ENCODE data around the gene RCL1. TPM values are rescaled to one million over a fixed set of nuclear protein-coding genes. Genes with fewer than 3 reads are reported as not detected.
"Not testable (repeated sequence)": the region's sequence is repeated elsewhere in the genome, so short reads cannot be mapped to it uniquely, and the experiment has no call there.

RCL1 gene
- total RNA-seq, 1 donor from 2014 or later, result 25.0 TPM

DNA sequence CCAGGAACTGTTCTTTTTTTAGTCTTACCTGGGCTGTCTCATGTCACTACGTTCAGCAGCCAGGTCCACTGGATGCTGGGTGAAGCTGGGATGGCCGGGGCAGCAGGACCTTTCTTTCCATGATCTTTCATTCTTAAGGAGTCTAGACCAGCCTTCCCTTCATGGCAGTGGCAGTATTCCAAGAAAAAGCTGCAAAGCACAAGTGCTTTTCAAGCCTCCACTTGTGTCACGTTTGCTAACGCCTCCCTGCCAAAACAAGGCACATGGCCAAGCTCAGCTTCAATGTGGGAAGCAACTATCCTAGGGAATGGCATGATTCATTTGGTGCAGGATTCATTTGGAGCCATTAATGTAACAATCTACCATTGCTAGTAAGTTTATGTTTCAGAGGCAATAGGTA, 94.8 kb downstream of the RCL1 start:
- DNase-seq, result peak; percentile 15

DNA sequence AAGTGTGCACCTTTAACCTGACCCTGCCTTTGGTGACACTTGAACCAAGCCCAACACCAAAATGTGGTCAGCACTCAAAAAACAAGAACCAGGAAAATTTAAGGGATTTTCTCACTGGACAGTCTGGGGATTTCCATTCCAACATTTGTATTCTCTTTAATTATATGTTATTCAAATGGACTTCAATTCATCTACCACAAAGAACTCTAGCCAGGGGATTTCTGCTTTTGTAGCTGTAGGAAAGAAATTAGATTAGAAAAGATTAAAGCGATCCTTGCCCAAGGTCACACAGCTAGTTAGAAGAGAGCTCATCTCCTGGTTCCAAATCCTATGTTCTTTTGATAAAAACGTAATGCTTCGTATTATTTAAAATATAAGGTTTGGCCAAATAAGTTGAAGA, 97.5 kb downstream of the RCL1 start:
- no peak for DNase-seq

DNA sequence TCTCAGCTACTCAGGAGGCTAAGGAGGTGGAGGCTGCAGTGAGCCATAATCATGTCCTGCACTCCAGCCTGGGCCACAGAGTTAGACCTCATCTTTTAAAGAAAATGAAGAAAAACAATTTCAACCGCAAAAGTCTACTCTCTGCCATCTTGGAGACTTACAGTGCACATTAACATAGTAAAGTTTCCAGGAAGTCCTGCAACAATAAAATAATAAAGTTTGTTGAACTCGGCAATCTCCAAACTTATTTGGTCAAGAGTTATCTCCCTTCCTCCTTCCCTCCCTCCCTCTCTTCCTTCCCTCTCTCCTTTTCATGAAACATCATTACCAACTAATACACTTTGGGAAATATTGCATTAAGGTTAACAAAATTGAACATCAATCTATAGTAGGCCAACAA, 98.2 kb downstream of the RCL1 start:
- DNase-seq, result no peak

DNA sequence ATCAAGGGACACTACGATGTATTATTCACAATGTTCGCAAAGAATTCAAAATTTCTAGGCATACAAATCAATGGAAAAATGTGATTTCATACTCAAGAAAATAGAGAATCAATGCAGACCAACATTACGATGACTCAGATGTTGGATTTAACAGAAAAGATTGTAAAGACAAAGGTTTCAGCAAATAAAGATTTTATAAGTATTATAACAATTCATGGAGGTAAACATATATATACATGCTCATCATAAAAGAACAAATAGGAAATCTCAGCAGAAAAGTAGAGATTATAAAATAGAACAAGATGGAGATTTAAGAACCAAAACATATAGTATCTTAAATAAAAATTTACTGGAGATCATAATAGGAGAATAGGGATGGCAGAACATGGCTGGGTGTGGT, 98.9 kb downstream of the RCL1 start:
- no peak for DNase-seq

DNA sequence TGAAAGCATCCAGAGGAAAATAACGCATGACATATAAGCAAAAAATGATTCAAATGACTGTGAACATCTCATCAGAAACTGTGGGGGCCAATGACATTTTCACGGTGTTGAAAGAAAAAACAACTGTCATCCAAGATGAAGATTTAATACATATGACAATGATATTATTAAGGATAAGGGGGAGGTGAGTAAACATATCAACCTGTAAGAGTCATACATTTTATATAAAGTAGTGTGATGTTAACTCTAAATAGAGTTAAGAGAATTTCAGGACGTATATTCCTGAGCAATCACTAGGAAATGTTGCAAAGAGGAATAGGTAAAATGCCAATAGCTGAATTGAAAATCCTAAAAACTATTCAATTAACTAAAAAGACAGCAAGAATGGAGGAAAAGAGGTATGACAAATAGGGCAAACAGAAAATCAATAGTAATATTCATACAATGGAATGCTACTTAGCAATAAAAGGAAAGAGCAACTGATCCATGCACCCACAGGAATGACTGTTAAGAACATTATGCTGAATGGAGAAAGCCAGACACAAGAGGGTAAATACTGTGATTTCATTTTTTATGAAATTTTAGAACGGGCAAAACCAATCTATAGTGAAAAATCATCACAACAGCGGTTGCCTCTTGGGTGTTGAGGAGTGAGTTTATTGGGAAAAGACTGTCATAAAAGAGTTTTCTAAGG, 99.9 kb downstream of the RCL1 start:
- no peak for DNase-seq

DNA sequence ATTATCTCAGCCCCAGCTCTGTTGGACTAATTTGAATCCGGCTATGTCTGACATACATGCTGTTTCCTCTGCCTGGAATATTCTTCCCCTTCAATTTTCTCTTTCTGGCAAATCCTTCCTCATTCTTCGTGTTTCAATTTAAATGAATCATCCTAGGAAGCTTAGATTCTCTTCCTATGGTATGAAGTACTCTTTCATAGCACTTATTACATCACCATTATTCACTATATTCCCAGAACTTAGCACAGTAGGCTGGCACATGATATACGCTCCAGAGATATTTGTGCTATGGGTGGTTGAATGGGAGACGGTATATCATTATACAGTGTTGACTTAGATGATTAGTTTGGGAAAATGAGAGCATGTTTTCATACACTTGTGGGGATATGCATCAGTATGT, 101.3 kb downstream of the RCL1 start:
- DNase-seq, result no peak

GRCh38 chr9:4899853-4900252, 107.1 kb downstream of the RCL1 start:
- DNase-seq, result not testable (repeated sequence)

- not testable (repeated sequence) for DNase-seq
Measured at GRCh38 chr9:4901401-4902134, 108.8 kb downstream of the RCL1 start.

GRCh38 chr9:4902135-4902475, 109.4 kb downstream of the RCL1 start:
- DNase-seq, result no peak

DNA sequence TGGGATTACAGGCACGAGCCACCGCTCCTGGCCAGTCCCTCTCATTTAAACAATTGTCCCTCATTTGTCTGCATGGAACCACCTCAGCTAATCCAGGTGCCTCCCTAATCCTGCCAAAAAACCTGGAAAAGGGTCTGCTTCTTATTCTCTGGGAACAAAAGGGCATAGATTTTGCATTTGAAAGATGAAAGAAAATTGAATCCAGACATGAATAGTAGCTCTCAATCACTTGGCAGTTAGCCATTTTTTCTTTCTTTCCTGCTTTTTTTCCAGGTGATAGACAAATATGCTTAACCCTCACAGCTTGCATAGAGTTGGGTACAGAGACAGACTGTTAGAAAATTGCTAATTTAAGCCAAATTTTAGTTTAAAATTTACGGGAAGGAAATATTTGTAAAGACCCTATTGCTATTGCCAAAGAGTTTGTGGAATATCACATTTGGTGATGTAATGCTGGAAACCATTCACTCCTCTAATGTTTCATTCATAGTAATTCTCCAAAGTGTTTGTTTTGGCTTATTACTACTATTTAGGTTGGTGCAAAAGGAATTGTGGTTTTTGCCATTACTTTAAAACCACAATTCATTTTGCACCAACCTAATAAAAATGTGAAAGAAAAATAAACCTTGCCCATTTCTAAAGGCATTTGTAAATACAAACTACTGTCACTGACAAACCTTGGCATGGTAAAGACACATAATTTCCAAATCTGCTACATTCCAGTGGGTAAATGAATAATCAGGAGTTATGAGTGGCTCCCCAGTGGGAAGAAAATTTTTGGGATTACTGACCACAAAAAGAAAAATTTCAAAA, 111.8 kb downstream of the RCL1 start:
- no peak for DNase-seq

DNA sequence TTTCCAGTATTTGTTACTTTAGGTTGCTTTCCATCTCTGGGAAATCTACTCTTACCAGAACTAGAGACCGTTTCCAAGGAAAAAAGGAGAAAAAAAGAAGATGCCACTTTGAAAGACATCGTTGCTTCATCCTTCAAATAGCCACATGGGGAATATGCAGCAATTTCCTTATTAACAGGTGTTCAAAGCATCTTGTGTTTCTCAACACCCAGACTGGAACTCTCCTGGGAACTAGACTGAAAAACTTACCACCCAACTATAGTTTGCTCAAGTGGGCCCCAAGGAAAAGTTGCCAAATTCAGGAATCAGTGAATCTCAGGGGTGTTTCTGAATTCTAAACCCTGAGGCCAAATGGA, 112.4 kb downstream of the RCL1 start:
- DNase-seq, result no peak

Small RNA genes lying within 50 kb of the gene (small RNA-seq; reads per million reads assigned to genes)
- gene AL158147.1 (ENCODE audit: low replicate concordance) (not detected), gene MIR101-2 (ENCODE audit: low replicate concordance) (not detected)

Other genes starting within 250 kb of the RCL1 start
- gene PLPP6, start 130.7 kb upstream of the RCL1 start, total RNA-seq, result 5.6 TPM
- 2.1 TPM for gene SPATA6L, start 126.5 kb upstream of the RCL1 start, total RNA-seq
- 17.4 TPM for gene CDC37L1, start 113.4 kb upstream of the RCL1 start, total RNA-seq
- 39.1 TPM for gene AK3, start 51.7 kb upstream of the RCL1 start, total RNA-seq
- gene JAK2, start 192.3 kb downstream of the RCL1 start, total RNA-seq, result 20.9 TPM